Left colon (tissue), 2 donors: Measurements from ENCODE around the gene CGRRF1. TPM values are rescaled to one million over a fixed set of nuclear protein-coding genes. Genes with fewer than 3 reads are reported as not detected.

Source experiments
- ATAC-seq: fragments of 200-7000 bp; cut with Tn5 transposase; one replicate; pipeline ENCODE4 v1.9.1; 2020; ENCODE audit warnings: mild to moderate bottlenecking, moderate library complexity
- DNase-seq, 2 donors: peaks; one replicate each; pipeline ENCODE4 v3.0.0-alpha.2; 2020
- intact Hi-C, 2 donors: fragments of 100-400 bp; cut with DNase I in 1 of 2; cut with micrococcal nuclease in 1 of 2; formaldehyde crosslinking; loops; one replicate each; pipeline versions ENCODE4 v1.11.2 to v1.14.0; 2022; cut with DNase I, micrococcal nuclease
- total RNA-seq, 2 donors: library from RNA; stranded (reverse); fragmentation: NEBNext Ultra II Directional; extraction: Animal tissue kit (Norgen Biotek cat#: 25700); gene quantifications; one replicate each; pipeline ENCODE4 v1.2.1, GENCODE V29; 2021
- donor health status: DM: no; HTN: no; CAD: no.
- donor health status: DM: yes; HTN: yes; CAD: no.

CGRRF1 gene
- total RNA-seq, 2 donors from 2014 or later: 11.6 to 22.5 TPM

GRCh38 chr14:54532111-54533012 lies 22.7 kb downstream of the CGRRF1 start:
- intact Hi-C loops: no loop called here
- no peak for DNase-seq
- ATAC-seq: no peak

- no peak for ATAC-seq
Measured at GRCh38 chr14:54533100-54533499, 23.4 kb downstream of the CGRRF1 start.

GRCh38 chr14:54535126-54535525 lies 25.4 kb downstream of the CGRRF1 start:
- intact Hi-C loops: no loop called here
- no peak for ATAC-seq
- DNase-seq: no peak

More at GRCh38 chr14:54533100-54533499, 23.4 kb downstream of the CGRRF1 start:
- intact Hi-C loops: no loop called here
- DNase-seq: no peak

GRCh38 chr14:54535646-54536045 lies 25.9 kb downstream of the CGRRF1 start:
- intact Hi-C loops: no loop called here
- DNase-seq: no peak
- no peak for ATAC-seq

- ATAC-seq (peak; percentile 92), DNase-seq (no peak)
- intact Hi-C loops: no loop called here
Measured at GRCh38 chr14:54537651-54538050, 27.9 kb downstream of the CGRRF1 start.

- ATAC-seq: peak; percentile 59
- intact Hi-C loops: no loop called here
Measured at GRCh38 chr14:54538055-54538454, 28.3 kb downstream of the CGRRF1 start.

GRCh38 chr14:54547583-54547982 lies 37.9 kb downstream of the CGRRF1 start:
- intact Hi-C loops: no loop called here
- no peak for DNase-seq
- no peak for ATAC-seq

More at GRCh38 chr14:54538055-54538454, 28.3 kb downstream of the CGRRF1 start:
- DNase-seq: no peak

GRCh38 chr14:54548491-54548890 lies 38.8 kb downstream of the CGRRF1 start:
- no peak for DNase-seq
- ATAC-seq: no peak
- intact Hi-C loops: no loop called here

- ATAC-seq: no peak
- no peak for DNase-seq
- intact Hi-C loops: no loop called here
Measured at GRCh38 chr14:54549862-54550261, 40.2 kb downstream of the CGRRF1 start.

GRCh38 chr14:54550514-54550913 lies 40.8 kb downstream of the CGRRF1 start:
- intact Hi-C loops: no loop called here
- ATAC-seq (no peak), DNase-seq (no peak)

GRCh38 chr14:54554401-54554800 lies 44.7 kb downstream of the CGRRF1 start:
- intact Hi-C loops: no loop called here
- DNase-seq (no peak), ATAC-seq (no peak)

GRCh38 chr14:54555651-54556050 lies 45.9 kb downstream of the CGRRF1 start:
- DNase-seq: no peak
- intact Hi-C loops: no loop called here

GRCh38 chr14:54556535-54556934 lies 46.8 kb downstream of the CGRRF1 start:
- no peak for ATAC-seq
- intact Hi-C loops: no loop called here

More at GRCh38 chr14:54555651-54556050, 45.9 kb downstream of the CGRRF1 start:
- no peak for ATAC-seq

GRCh38 chr14:54562334-54562733 lies 52.6 kb downstream of the CGRRF1 start:
- no peak for DNase-seq
- intact Hi-C loops: loop anchor here (5.0 to 10.0 kb wide), 3 partner anchors 210 to 242 kb away; no protein-coding TSS in a partner anchor
- ATAC-seq: no peak

More at GRCh38 chr14:54556535-54556934, 46.8 kb downstream of the CGRRF1 start:
- no peak for DNase-seq

- DNase-seq: no peak
- no peak for ATAC-seq
- intact Hi-C loops: loop anchor here (5.0 to 10.0 kb wide), 3 partner anchors 208 to 241 kb away; no protein-coding TSS in a partner anchor
Measured at GRCh38 chr14:54564071-54564867, 54.6 kb downstream of the CGRRF1 start.

GRCh38 chr14:54564868-54565784 lies 55.4 kb downstream of the CGRRF1 start:
- intact Hi-C loops: loop anchor here (5.0 to 10.0 kb wide), 3 partner anchors 207 to 240 kb away; no protein-coding TSS in a partner anchor
- peak; percentile 86 to 92 for DNase-seq
- ATAC-seq: peak; percentile 80

GRCh38 chr14:54565785-54566409 lies 56.2 kb downstream of the CGRRF1 start:
- intact Hi-C loops: loop anchor here (10.0 kb wide), 2 partner anchors 209 to 239 kb away; no protein-coding TSS in a partner anchor
- DNase-seq (peak; percentile 93 to 95), ATAC-seq (peak; percentile 78)
